ENCODE results near the gene UNC5C.

GRCh38 chr4:95524729-95525128, 24.0 kb downstream of the UNC5C start:
- TF ChIP-seq POLR2A (IDR thresholded peaks at IDR 0.05) (no peak), CTCF (IDR thresholded peaks at IDR 0.05) (no peak)

Measured in uterus (tissue), 2 donors.